T-helper 22 cell (primary cell): ENCODE data around the gene PIGL.
"Not testable (repeated sequence)": the region's sequence is repeated elsewhere in the genome, so short reads cannot be mapped to it uniquely, and the experiment has no call there.

ENCODE experiments used
- DNase-seq: peaks from one replicate; pipeline ENCODE4 v3.0.0-alpha.2; 2020; ENCODE audit warnings: low read depth

The PIGL gene

DNA sequence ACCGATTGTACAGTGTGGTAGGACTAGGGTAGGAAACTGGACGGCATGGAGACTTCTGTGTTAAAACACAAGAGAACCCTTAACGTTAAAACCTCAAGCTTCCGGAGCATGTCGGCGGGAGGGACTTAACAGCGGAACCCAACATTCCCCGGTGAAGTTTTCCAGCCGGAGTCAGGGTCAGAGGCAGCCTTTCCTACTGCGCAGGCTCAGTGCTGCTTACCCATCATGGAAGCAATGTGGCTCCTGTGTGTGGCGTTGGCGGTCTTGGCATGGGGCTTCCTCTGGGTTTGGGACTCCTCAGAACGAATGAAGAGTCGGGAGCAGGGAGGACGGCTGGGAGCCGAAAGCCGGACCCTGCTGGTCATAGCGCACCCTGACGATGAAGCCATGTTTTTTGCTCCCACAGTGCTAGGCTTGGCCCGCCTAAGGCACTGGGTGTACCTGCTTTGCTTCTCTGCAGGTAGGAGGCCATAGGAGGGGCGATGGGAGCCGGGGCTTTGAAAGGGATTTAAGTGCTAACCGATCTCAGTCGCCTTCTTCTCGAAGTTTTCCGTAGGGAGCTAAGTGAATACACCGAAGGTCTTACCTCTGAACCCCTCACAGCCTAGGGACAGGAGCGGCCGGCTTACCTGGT lies at the start of gene PIGL:
TSS of gene PIGL (plus strand) at position 209 of the 634 bp plus-strand sequence. CDS start at position 226, 17 bp downstream.
- DNase-seq = peak; percentile 71

DNA sequence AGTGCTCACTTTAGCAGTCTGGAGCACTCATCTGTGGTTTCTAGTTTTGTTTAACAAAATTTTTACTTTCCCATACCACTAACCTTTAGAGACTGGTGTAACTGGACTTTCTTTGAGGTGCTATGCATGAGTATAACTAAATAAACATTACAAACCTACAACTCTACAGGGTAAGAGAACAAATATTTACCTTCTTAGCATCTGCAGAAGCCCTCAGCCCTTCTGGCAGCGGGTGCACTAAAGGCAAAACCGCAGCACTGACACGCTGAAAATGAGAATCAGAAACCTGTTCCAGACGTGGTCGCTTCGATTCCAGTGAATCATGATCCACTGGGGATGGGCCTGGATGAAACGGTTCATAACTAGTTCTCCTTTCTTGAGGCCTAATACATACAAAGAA lies 45.4 kb upstream of the PIGL start:
- no peak for DNase-seq

DNA sequence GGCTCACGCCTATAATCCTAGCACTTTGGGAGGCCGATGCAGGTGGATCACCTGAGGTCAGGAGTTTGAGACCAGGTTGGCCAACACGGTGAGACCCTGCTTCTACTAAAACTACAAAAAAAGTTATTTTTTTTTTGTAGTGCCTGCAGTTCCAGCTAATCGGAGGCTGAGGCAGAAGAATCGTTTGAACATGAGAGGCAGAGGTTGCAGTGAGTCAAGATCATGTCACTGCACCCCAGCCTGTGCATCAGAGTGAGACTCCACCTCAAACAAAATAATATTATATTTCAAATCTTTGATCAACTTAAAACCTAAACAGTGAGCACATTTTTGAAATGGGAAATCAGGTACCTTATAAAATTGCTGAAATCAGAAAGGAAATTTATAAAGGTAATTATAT lies 38.2 kb upstream of the PIGL start:
- no peak for DNase-seq

DNA sequence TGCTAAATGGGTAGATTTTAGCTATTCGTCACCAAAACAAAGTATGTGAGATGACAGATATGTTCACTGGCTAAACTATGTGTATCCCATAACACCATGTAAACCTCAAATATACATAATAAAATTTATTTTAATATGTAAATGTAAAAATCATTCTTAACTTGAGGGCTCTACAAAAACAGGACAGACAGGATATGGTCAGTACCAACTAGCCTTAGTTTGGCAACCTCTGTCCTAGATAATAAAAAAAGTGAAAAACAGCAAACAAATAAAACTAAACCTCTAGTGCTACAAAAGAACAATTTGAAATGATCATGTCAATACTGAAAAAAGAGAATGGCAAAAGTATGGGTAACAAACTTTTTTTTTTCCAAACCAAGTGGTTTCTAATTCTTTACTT lies 35.4 kb upstream of the PIGL start:
- DNase-seq = no peak

DNA sequence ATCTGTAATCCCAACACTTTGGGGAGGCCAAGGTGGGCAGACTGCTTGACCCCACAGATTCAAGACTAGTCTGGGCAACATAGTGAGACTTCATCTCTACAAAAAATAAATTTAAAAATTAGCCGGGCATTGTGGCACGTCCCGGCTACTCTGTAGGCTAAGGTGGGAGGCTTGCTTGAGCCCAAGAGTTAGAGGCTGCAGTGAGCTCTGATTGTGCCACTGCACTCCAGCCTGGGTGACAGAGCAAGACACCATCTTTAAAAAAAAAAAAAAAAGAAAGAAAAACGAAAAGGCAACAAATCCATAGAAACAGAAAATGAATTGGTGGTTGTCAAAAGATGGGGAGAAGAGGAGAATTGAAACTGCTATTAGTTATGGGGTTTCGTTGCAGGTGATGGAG lies 29.4 kb upstream of the PIGL start:
- no peak for DNase-seq

DNA sequence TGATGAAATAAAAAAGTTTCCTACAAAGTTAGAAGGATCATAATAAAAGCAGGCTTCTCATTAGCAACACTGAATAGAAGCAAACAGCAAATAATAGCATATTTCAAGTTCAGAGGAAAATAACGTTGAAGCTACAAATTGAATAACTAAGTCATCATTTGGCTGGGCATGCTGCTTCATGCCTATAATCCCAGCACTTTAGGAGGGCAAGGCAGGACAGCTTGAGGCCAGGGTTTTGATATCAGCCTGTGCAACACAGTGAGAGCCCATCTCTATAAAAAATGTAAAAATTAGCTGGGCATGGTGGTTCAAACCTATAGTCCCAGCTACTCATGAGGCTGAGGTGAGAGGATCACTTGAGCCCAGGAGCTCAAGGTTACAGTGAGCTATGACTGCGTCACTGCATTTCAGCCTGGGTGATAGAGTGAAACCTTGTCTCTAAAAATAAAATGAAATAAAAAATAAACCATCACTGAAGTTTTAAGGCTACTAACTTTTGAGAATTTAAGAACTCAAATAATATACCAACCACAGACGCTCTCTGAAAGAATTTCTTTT lies 27.1 kb upstream of the PIGL start:
- no peak for DNase-seq

DNA sequence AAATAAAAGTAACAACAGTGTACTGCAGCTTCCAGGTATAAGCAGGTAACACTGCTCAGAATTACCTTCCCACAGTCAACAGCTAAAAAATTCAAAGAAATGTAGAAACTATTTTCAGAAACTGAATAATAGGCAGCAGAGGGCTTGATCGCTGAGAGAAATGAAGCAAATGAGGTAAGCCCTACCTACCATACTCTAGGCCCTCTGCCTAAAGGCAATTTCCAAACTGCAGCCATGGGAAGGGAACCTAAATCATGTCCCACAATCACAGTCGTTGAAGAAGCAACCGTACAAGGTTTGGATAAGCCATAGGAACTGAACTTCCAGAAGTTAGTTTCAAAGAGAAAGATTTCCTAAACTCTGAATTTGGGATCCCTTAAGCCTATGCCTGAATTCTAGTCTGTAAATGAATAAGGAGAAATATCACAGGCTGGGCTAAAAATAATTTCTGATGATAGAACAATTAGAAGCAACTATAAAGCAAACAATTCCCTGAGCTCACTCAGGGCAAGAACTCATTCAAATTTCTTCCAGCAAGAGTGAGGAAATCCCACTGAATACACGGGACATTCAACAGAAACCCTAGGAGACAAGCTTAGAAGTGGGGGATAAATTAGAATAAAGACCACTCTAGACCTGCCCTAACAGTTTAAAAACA lies 26.2 kb upstream of the PIGL start:
- DNase-seq = no peak

DNA sequence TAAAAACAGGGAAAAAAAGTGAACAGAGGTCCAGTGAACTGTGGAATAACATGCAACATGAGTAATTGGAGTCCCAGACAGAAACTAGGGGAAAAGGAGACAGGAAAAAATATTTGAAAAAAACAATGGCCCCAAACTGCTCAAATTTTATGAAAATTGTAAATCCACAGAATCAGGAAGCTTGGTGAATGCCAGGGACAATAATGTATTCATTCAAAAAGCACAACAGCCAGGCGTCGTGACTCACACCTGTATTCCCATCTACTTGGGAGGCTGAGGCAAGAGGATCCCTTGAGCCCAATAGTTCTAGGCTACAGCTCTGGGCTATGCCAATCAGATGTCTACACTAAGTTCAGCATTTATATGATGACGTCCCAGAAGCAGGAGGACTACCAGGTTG lies 25.4 kb upstream of the PIGL start:
- no peak for DNase-seq

DNA sequence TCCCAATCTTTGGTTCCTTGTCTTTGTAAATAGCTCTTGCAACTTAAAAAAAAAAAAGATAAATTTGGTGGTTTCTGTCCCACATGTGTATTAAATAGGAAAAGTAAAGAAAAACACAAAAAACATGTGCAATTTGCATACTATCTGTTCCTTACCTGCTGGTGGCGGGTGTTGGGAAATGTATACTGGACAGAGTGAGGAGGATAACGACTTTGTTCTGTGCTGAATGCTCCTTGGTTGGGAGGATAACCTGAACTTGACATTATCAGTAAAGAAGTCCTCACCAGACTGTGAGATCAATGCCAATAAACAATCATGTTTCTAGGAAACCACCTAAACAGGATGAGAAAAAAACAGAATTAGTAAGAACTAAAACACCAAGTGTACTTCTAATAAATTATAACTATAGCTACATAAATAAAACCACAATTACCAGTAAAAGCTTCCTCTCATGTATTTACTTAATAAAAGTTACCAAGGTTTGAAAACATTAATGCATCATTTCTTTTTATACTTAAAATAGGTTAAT lies 22.6 kb upstream of the PIGL start:
- DNase-seq = not testable (repeated sequence)

DNA sequence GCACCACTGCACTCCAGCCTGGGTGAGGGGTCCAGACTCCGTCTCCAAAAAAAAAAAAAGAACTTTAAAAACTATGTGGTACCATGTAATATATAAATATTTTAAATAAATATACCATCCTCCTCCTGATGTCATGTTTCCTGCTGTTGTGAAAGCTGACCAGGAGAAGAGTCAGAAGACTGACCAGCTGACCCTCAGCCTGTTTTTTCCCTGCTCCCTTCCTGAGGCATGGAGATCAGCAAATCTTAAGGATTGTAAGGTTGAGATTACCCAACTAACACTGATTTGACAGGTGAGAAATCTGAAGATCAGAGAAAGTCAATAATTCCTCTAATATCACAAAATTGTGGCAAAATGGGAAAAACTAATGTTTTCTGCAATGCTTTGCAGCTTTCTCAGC lies 19.7 kb upstream of the PIGL start:
- DNase-seq = no peak

DNA sequence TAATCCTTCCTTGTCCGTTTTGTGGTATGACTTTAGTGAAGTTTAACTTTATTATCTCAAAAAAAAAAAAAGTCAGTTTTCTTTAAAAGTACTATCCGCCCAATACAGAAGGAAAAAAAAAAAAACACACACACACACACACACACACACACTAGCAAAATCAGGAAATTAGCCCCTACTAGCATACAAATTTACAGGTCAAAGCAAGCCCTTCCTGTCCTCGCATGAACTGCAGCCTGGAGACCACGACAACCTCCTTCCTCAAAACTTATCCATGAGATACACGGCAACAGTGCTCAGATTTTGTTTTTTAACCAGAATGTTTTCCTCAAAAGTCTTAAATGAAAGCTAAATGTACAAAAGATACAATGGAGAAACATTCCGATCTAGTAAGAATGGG lies 17.9 kb upstream of the PIGL start:
- DNase-seq = no peak

DNA sequence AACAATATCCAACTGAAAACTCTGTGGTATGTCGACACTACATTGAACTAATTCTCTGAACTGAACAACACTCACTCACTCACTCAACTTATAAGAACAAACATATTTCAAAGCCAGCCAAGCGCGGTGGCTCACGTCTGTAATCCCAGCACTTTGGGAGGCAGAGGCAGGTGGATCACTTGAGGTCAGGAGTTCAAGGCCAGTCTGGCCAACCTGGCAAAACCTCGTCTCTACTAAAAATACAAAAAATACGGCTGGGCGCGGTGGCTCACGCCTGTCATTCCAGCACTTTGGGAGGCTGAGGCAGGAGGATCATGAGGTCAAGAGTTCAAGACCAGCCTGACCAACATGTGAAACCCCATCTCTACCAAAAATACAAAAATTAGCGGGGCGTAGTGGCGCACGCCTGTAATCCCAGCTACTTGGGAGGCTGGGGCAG lies 15.3 kb upstream of the PIGL start:
- not testable (repeated sequence) for DNase-seq

DNA sequence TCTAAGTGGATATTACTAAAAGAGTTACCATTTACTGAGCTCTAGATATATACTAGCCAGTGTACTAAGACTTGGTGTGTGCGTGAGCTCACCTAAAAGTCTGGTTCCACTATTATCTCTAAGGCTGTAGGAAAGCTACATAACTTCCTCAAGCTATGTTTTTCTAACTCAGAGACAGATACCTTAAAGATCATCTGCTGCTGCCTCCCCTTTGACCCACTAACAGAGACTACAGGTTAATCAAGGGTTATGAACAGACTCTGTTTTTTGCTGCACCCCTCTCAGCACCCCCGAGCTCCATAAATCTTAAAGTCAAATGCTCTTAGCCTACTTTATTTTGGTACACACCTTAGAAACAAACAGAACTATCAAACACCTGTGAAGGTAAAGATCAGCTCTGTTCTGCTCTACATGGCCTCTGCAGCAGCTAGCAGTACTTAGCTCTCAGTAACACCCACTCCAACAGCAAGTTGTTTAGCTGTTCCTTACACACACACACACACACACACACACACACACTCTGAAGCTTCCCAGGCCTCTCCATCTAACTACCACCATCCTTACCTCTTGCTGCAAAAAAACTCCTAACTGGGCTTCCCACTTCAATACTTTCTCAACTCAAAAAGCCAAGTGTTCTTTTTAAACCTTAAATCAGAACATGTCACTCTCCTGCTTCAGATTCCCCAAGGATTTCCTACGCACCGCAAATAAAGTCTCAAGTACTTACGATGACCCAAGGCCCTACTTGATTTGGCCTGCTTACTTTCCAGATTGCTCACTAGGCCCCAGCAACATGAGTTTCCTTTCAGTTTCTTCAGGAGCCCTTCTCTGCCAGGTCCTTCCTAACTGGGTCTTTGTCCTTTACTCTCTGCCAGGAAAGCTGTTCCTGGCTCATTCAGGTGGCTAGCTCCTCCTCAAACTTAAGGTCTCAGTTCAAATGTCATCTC lies 14.2 kb upstream of the PIGL start:
- not testable (repeated sequence) for DNase-seq

DNA sequence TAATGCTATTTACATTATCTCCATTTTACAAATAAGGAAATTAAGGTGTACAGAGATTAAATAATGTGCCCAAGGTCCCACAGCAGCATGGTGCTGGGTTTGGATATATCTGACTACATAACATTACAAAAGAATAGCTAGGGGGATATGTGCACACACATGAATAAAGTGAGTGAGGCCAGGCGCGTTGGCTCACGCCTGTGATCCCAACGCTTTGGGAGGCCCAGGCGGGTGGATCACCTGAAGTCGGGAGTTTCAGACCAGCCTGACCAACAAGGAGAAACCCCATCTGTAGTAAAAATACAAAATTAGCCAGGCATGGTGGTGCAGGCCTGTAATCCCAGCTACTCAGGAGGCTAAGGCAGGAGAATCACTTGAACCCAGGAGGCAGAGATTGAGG lies 12.2 kb upstream of the PIGL start:
- not testable (repeated sequence) for DNase-seq

DNA sequence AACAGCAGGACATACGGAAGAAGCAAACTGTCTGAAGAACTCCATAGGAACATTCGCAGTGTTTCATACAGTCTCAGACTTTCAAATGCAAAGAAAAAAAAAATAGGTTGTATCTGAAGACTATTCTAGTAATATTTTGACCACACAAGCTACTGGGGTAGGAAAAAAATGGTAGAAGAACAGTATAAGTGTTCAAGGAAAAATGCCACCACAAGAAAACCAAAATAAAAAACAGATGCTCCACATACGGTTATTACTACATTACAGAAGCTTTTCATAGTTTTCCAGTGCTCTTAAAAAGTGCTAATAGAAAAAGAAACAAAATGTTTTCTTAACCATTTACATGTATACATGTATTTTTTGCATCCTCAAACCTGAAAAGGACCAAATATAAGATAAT lies 5.4 kb upstream of the PIGL start:
- DNase-seq = no peak

DNA sequence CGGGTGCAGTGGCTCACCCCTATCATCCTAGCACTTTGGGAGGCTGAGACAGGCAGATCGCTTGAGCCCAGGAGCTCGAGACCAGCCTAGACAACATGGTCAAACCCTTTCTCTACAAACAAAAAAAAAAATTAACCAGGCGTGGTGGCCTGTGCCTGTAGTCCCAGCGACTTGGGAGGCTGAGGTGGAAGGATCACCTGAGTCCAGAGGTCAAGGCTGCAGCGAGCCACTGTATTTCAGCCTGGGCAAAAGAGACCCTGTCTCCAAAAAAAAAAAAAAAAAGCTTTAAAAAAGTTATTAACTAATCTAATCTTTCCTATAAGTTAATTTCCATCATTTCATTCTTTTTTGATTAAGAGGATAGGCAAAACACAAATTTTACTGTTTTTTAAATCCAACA lies 4.2 kb upstream of the PIGL start:
- no peak for DNase-seq

DNA sequence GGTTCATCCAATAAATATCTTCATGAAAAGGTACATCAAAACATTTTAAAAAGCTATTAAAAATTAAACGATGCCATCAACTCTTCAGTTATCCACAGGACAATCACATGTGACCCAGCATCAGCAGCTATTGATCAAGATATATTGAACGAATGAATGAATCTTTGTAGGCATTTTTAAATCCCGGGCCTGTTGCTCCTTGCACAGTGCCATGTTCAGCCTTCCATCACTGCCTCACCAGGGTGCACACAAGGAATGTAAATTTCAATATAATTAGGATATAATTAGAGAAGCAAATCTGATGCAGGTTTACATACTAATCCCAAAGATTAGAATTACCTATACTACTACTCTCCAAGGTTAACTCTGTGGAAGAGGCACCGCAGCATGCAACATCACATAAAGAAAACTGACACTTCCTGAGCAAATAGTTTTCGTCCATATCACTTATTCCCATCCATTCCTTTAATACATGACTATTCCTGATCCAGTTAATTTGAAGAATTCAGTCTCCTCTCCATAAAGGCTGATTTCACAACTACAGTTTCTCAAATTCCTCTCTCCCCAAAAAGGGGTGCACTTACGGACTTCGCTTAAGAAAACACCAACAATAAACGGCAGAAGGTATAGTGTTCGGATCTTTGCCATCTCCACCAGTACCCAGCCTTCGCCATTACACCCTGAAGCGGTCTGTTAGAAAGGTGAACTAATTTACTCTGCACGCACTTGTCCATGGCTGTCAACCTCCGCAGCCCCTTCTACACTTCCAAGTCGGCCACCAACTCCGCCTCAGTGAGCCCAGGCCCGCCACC lies 2.6 kb upstream of the PIGL start:
- no peak for DNase-seq

DNA sequence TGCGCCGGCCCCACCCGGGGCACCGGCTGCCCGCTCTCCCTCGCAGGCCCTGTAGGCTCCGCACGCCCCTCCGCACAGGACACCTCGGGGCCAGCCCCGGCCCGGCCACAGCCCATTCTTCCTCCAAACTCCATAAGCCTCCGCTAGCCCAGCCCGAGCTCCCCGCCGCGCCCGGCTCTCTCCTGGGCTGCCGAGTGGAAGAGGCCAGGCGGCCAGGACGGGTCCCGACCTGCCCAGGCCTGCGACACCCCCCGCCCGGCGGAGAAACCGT lies 2.1 kb upstream of the PIGL start:
- no peak for DNase-seq

DNA sequence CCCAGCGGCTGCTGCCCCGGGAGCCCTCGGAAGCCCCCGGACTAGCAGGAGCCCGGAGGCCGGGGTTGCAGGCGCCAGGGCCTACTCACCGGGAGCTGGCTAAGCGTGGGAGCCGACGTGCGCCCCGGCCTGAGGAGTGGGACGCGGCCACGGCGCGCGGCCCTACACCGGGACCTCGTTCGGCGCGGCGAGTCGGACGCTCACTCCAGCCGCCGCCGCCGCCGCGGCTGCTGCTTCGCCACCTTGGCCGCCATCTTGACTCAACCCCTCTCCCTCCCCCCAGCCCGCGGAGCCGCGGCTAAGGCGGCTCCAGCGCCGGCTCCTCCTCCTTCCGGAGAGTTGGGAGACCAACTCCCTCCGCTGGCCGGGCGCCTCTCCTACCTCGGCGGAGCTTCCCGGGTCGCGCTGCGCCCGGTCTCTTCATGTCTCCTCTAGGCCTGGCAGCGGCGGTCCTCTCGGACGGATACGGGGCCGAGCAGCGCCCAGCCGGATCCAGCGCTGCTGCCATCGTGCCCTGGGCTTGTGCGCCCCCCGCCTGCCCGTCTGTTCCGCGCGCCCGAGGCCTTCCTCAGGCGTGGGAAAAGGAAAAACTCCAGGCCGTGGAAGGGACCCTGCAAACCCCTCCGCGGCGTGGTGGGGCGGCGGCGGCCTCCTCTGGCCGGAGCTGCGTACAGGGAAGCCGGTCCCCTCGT lies 1.6 kb upstream of the PIGL start, which contains the start of gene NCOR1:
TSS of gene NCOR1 (minus strand) at position 262 of the 692 bp plus-strand sequence. CDS start 20,965 bp downstream, outside the sequence.
- DNase-seq = peak; percentile 81

DNA sequence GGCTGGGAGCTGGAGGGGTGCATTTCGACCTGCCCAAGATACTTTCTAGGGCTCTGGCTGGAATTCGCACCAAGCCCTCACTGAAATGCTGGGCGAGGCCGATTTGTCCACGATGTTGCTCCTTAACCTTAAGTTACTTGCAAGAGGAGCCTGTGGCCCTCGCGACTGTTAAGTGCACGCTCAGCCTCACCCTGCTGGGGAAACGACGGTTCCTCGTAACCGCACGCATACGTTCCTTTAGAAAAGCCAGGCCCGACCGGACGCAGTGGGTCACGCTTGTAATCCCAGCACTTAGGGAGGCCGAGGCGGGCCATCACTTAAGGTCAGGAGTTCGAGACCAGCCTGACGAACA lies 1.1 kb upstream of the PIGL start:
- peak; percentile 2 for DNase-seq
